H1 (cell line): ENCODE measurements around the gene KRT23. TPM values are rescaled to one million over a fixed set of nuclear protein-coding genes. Genes with fewer than 3 reads are reported as not detected.

Experiments
- CTCF ChIA-PET: fragments of 300-600 bp; sonication (Branson Sonifier 250); formaldehyde crosslinking; loops from one replicate; lab custom pipeline; 2021; ENCODE audit not compliant: partially characterized antibody; lab: Charles Lee
- POLR2A ChIA-PET: fragments of 300-600 bp; sonication (Branson Sonifier 250); formaldehyde crosslinking; loops from one replicate; lab custom pipeline; 2021; ENCODE audit warnings: inconsistent platforms; ENCODE audit not compliant: partially characterized antibody; lab: Charles Lee
- DNase-seq, 2 experiments: peaks; one replicate each; pipeline versions ENCODE4 v3.0.0 to v3.0.0-alpha.2; 2010 to 2022; ENCODE audit warnings: low spot score in 2 of 2, low read depth in 1 of 2, mixed read lengths in 1 of 2
- FAIRE-seq: peaks from 2 replicates; lab custom pipeline; 2011; peaks lifted over from hg19 to GRCh38; lab: Jason Lieb, UNC
- H2AFZ ChIP-seq: 2 replicates; pipeline ENCODE4 v1.8.1; 2012; ENCODE audit warnings: low read length, inconsistent platforms
- H2AK5ac ChIP-seq: 2 replicates; pipeline ENCODE4 v1.6.1; 2013; ENCODE audit warnings: low read depth, low read length
- H2BK120ac ChIP-seq: replicated peaks from 2 replicates; pipeline ENCODE3; 2013; ENCODE audit warnings: low read depth, low read length, inconsistent platforms
- H2BK12ac ChIP-seq: 2 replicates; pipeline ENCODE4 v1.6.1; 2013; ENCODE audit warnings: low read depth, low read length
- H2BK15ac ChIP-seq: 2 replicates; pipeline ENCODE4 v1.6.1; 2013; ENCODE audit warnings: low read length
- H2BK20ac ChIP-seq: 2 replicates; pipeline ENCODE4 v1.6.1; 2013; ENCODE audit warnings: low read length
- H2BK5ac ChIP-seq: 2 replicates; pipeline ENCODE4 v1.6.1; 2013; ENCODE audit warnings: low read depth, low read length
- H3K14ac ChIP-seq: 2 replicates; pipeline ENCODE4 v1.6.1; 2013; ENCODE audit warnings: inconsistent platforms; ENCODE audit not compliant: insufficient read length
- H3K18ac ChIP-seq: 2 replicates; pipeline ENCODE4 v1.6.1; 2013; ENCODE audit warnings: low read length; ENCODE audit errors: extremely low read depth
- H3K23ac ChIP-seq: 2 replicates; pipeline ENCODE4 v1.6.1; 2013; ENCODE audit warnings: inconsistent platforms; ENCODE audit not compliant: insufficient read length
- H3K23me2 ChIP-seq: 2 replicates; pipeline ENCODE4 v1.6.1; 2013; ENCODE audit warnings: low read depth, low read length
- H3K27ac ChIP-seq: 2 replicates; pipeline ENCODE4 v1.6.1; 2011; ENCODE audit warnings: low read depth, low read length, inconsistent platforms
- H3K27me3 ChIP-seq, 4 experiments: replicated peaks in 1 of 4; 1 replicate in 1 of 4; 2 replicates in 3 of 4; pipeline versions ENCODE4 v1.6.1 to v1.8.1; 2011 to 2013; ENCODE audit warnings: low read length in 3 of 4, mild to moderate bottlenecking in 3 of 4, inconsistent platforms in 2 of 4, mixed read lengths in 2 of 4, moderate library complexity in 1 of 4; ENCODE audit not compliant: control insufficient read depth in 3 of 4, insufficient read depth in 3 of 4; ENCODE audit errors: extremely low read depth in 1 of 4
- H3K36me3 ChIP-seq, 4 experiments: 2 replicates each; pipeline versions ENCODE4 v1.6.1 to v1.8.1; 2011 to 2013; ENCODE audit warnings: mild to moderate bottlenecking in 4 of 4, low read length in 3 of 4, moderate library complexity in 2 of 4, control low read depth in 1 of 4, inconsistent platforms in 1 of 4; ENCODE audit not compliant: insufficient read depth in 4 of 4, control insufficient read depth in 2 of 4
- H3K4ac ChIP-seq: replicated peaks from 2 replicates; pipeline ENCODE3; 2013; ENCODE audit warnings: low read length, low read depth, mixed read lengths, inconsistent platforms; ENCODE audit not compliant: insufficient read length
- H3K4me1 ChIP-seq, 4 experiments: replicated peaks in 1 of 4; 1 replicate in 1 of 4; 2 replicates in 3 of 4; pipeline versions ENCODE4 v1.6.1 to v1.8.1; 2011 to 2013; ENCODE audit warnings: low read length in 3 of 4, inconsistent platforms in 2 of 4, mixed read lengths in 1 of 4; ENCODE audit not compliant: insufficient read depth in 4 of 4, control insufficient read depth in 3 of 4
- H3K4me2 ChIP-seq, 2 experiments: 2 replicates each; pipeline versions ENCODE4 v1.6.1 to v1.8.1; 2011 to 2013; ENCODE audit warnings: low read depth in 2 of 2, low read length in 2 of 2, control low read depth in 1 of 2, inconsistent platforms in 1 of 2, mild to moderate bottlenecking in 1 of 2; ENCODE audit not compliant: insufficient read depth in 1 of 2
- H3K4me3 ChIP-seq, 4 experiments: fragments of 200-600, 300-600 bp in 1 of 4; sonication (generic), shearing (Covaris generic), sonication (Bioruptor Twin) in 1 of 4; 2 replicates each; pipeline versions ENCODE4 v1.5.1 to v1.8.1; 2011 to 2016; ENCODE audit warnings: low read length in 4 of 4, low read depth in 3 of 4, control low read depth in 2 of 4, inconsistent platforms in 2 of 4, mild to moderate bottlenecking in 2 of 4, mixed read lengths in 1 of 4, moderate library complexity in 1 of 4; ENCODE audit not compliant: insufficient read depth in 2 of 4; ENCODE audit errors: extremely low read depth in 1 of 4
- H3K56ac ChIP-seq: replicated peaks from 2 replicates; pipeline ENCODE3; 2013; ENCODE audit warnings: low read depth, mild to moderate bottlenecking, mixed read lengths, low read length, inconsistent platforms; ENCODE audit not compliant: insufficient read length
- H3K79me1 ChIP-seq: 2 replicates; pipeline ENCODE4 v1.6.1; 2013; ENCODE audit warnings: low read depth, low read length, control low read depth
- H3K79me2 ChIP-seq, 2 experiments: 2 replicates each; pipeline versions ENCODE4 v1.6.1 to v1.8.1; 2012 to 2013; ENCODE audit warnings: low read length in 2 of 2, mild to moderate bottlenecking in 2 of 2, inconsistent platforms in 1 of 2; ENCODE audit not compliant: insufficient read depth in 2 of 2, control insufficient read depth in 1 of 2
- H3K9ac ChIP-seq, 4 experiments: replicated peaks in 1 of 4; 1 replicate in 1 of 4; 2 replicates in 3 of 4; pipeline versions ENCODE4 v1.6.1 to v1.8.1; 2011 to 2013; ENCODE audit warnings: low read depth in 3 of 4, low read length in 3 of 4, control low read depth in 2 of 4, mild to moderate bottlenecking in 2 of 4, moderate library complexity in 2 of 4, inconsistent platforms in 1 of 4; ENCODE audit errors: extremely low read depth in 1 of 4
- H3K9me3 ChIP-seq, 2 experiments: 2 replicates each; pipeline versions ENCODE4 v1.6.1 to v1.8.1; 2012 to 2013; ENCODE audit warnings: mild to moderate bottlenecking in 2 of 2, moderate library complexity in 2 of 2, control low read depth in 1 of 2, inconsistent platforms in 1 of 2, low read depth in 1 of 2, low read length in 1 of 2, mixed read lengths in 1 of 2; ENCODE audit not compliant: insufficient read depth in 2 of 2
- H4K20me1 ChIP-seq, 2 experiments: replicated peaks in 1 of 2; 2 replicates each; pipeline versions ENCODE3 to v1.8.1; 2011 to 2013; ENCODE audit warnings: inconsistent platforms in 2 of 2, low read length in 2 of 2, mild to moderate bottlenecking in 1 of 2; ENCODE audit not compliant: insufficient read depth in 2 of 2, control insufficient read depth in 1 of 2
- H4K5ac ChIP-seq: 2 replicates; pipeline ENCODE4 v1.6.1; 2013; ENCODE audit warnings: low read length, low read depth, mixed read lengths, inconsistent platforms; ENCODE audit not compliant: insufficient read length
- H4K8ac ChIP-seq: 2 replicates; pipeline ENCODE4 v1.8.0; 2013; ENCODE audit warnings: mild to moderate bottlenecking, moderate library complexity, low read length, inconsistent platforms; ENCODE audit not compliant: insufficient read depth; ENCODE audit errors: extremely low read depth
- H4K91ac ChIP-seq: replicated peaks from 2 replicates; pipeline ENCODE3; 2013; ENCODE audit warnings: low read length, mixed read lengths, inconsistent platforms; ENCODE audit not compliant: insufficient read length
- CREB1 ChIP-seq: IDR thresholded peaks from 2 replicates; pipeline ENCODE4 v1.6.1; 2012; ENCODE audit warnings: inconsistent platforms
- JUND ChIP-seq: IDR thresholded peaks from 2 replicates; pipeline ENCODE4 v1.6.1; 2011; ENCODE audit warnings: mild to moderate bottlenecking, improper control_type of control experiment, low read length
- NANOG ChIP-seq: IDR thresholded peaks from 2 replicates; pipeline ENCODE4 v1.6.1; 2011; ENCODE audit warnings: low read length, low read depth, mild to moderate bottlenecking, inconsistent platforms; ENCODE audit not compliant: insufficient read depth, poor library complexity, severe bottlenecking
- RFX5 ChIP-seq: IDR thresholded peaks from 2 replicates; pipeline ENCODE4 v1.6.1; 2011; ENCODE audit warnings: low read depth, low read length, improper control_type of control experiment, borderline replicate concordance
- RNF2 ChIP-seq: fragments of 200-900, 300-1000 bp; sonication (generic); IDR thresholded peaks from 2 replicates; pipeline ENCODE4 v1.7.1; 2016; ENCODE audit warnings: borderline replicate concordance, low read depth, mild to moderate bottlenecking, antibody characterized with exemption, low read length; ENCODE audit not compliant: poor library complexity, severe bottlenecking; ENCODE audit errors: missing control alignments
- RXRA ChIP-seq: IDR thresholded peaks from 2 replicates; pipeline ENCODE4 v1.6.1; 2011; ENCODE audit warnings: low read depth, mild to moderate bottlenecking, low read length, moderate library complexity; ENCODE audit not compliant: insufficient read depth
- SAP30 ChIP-seq: fragments of 300-600 bp; sonication (generic); IDR thresholded peaks from 2 replicates; pipeline ENCODE4 v1.7.1; 2012; ENCODE audit warnings: low read length, moderate library complexity, mild to moderate bottlenecking, inconsistent platforms; ENCODE audit not compliant: insufficient read depth, insufficient replicate concordance
- SP1 ChIP-seq: IDR thresholded peaks from 2 replicates; pipeline ENCODE4 v1.6.1; 2011; ENCODE audit warnings: low read depth, low read length
- SP4 ChIP-seq: IDR thresholded peaks from 2 replicates; pipeline ENCODE4 v1.6.1; 2012; ENCODE audit warnings: low read length, inconsistent platforms
- TAF7 ChIP-seq: optimal IDR thresholded peaks from 2 replicates; pipeline ENCODE3; 2011; ENCODE audit warnings: low read depth, mild to moderate bottlenecking, inconsistent platforms, low read length, moderate library complexity, borderline replicate concordance
- TEAD4 ChIP-seq: IDR thresholded peaks from 2 replicates; pipeline ENCODE4 v1.6.1; 2012; ENCODE audit warnings: low read depth, low read length, inconsistent platforms, mixed read lengths
- ZNF274 ChIP-seq: IDR thresholded peaks from 2 replicates; pipeline ENCODE4 v1.7.0; 2012; ENCODE audit warnings: low read length, borderline replicate concordance; ENCODE audit errors: extremely low read depth
- WGBS, 2 experiments: shearing (Covaris generic) in 1 of 2; methylation state at CpG; one replicate each; pipeline versions ENCODE4 v1.1.6 to v1.1.7; 2013 to 2015; ENCODE audit warnings: low lambda C conversion rate in 2 of 2, mixed read lengths in 2 of 2, inconsistent platforms in 1 of 2, low coverage in 1 of 2, missing lambda C conversion rate in 1 of 2; ENCODE audit not compliant: insufficient replicate concordance in 2 of 2, insufficient coverage in 1 of 2, insufficient read length in 1 of 2; ENCODE audit errors: extremely low coverage in 1 of 2, missing lambda C conversion rate in 1 of 2; 5-methylcytosine and 5-hydroxymethylcytosine counted together
- polyA plus RNA-seq, 7 experiments: library from polyadenylated mRNA; depleted of rRNA in 3 of 7; stranded (reverse) in 5 of 7; unstranded in 2 of 7; fragments of >200 nt in 5 of 7; fragments of 200-250 nt in 2 of 7; gene quantifications; 1 replicate in 5 of 7; 2 replicates in 1 of 7; 4 replicates in 1 of 7; pipeline versions ENCODE4 v1.2.1 to v1.2.3, GENCODE V29; 2011 to 2013; ENCODE audit warnings: missing spikeins in 2 of 7, mixed read lengths in 2 of 7
- total RNA-seq: library from RNA; stranded (reverse); fragmentation: NEBNext Ultra II Directional; extraction: Animal tissue kit (Norgen Biotek cat#: 25700); gene quantifications from 2 replicates; pipeline ENCODE4 v1.2.1, GENCODE V29; 2021

The KRT23 gene
- total and polyA plus RNA-seq, 2 of the 8 experiments (the other 6 are each of a cell fraction or from before 2014, with no cell fraction given) = not detected

GRCh38 chr17:40978575-40979151 is 41.2 kb upstream of the KRT23 start:
- H3K23me2 ChIP-seq = no peaks in the 10 kb centered on the region
- no peak overlapping the region for H2BK20ac ChIP-seq
- no peak for FAIRE-seq
- no peak overlapping the region for H2AK5ac ChIP-seq
- ChIA-PET CTCF (interaction anchor here (0.6 to 5.4 kb wide), 5 partner anchors 16 to 344 kb away, joined by 3 to 34 read pairs (median 3); no protein-coding TSS in a partner anchor), POLR2A (interaction anchor here (0.6 kb wide), 1 partner anchor 42 kb away, joined by 3 read pairs; no protein-coding TSS in a partner anchor)
- H3K9ac ChIP-seq = no peak overlapping the region
- WGBS, 2 experiments = 96% methylated on average over 13 of the region's 13 CpGs; no CpG with 5 or more reads in 1 of the 2 experiments
- H2BK5ac ChIP-seq = no peak overlapping the region
- no peak overlapping the region for H3K18ac ChIP-seq
- no peaks in the 10 kb centered on the region for H3K79me2 ChIP-seq
- H4K20me1 ChIP-seq = no peaks in the 10 kb centered on the region
- H3K4me2 ChIP-seq = no peak overlapping the region
- H3K4me1 ChIP-seq = peaks cover 3 to 8% (median 6%) of the 10 kb centered on the region in 4 experiments; a peak in 4 of 7 replicates
- H3K36me3 ChIP-seq = no peaks in the 10 kb centered on the region
- no peak for DNase-seq
- TF ChIP-seq TAF7 = no peak
- no peak for TF ChIP-seq RNF2
- no peak for TF ChIP-seq SP1
- no peak for TF ChIP-seq SAP30
- no peak for TF ChIP-seq TEAD4
- TF ChIP-seq RXRA = no peak
- no peak for TF ChIP-seq CREB1
- no peak for TF ChIP-seq RFX5
- no peak for TF ChIP-seq SP4
- no peak for TF ChIP-seq JUND
- no peak for TF ChIP-seq ZNF274
- TF ChIP-seq NANOG = no peak
- peak overlapping the region; percentile 35; the same call in 1 of the 2 replicates for H4K8ac ChIP-seq
- no peak overlapping the region for H3K23ac ChIP-seq
- H3K27ac ChIP-seq = no peak overlapping the region
- no peak overlapping the region for H3K4ac ChIP-seq
- no peaks in the 10 kb centered on the region for H3K79me1 ChIP-seq
- H2BK12ac ChIP-seq = no peak overlapping the region
- H2AFZ ChIP-seq = peak overlapping the region; percentile 33; the same call in 1 of the 2 replicates
- H3K14ac ChIP-seq = no peak overlapping the region
- H4K5ac ChIP-seq = no peak overlapping the region
- H3K9me3 ChIP-seq = no peaks in the 10 kb centered on the region
- H3K4me3 ChIP-seq = no peak overlapping the region
- H3K27me3 ChIP-seq = no peaks in the 10 kb centered on the region
- H2BK120ac ChIP-seq = no peak overlapping the region
- no peak overlapping the region for H2BK15ac ChIP-seq
- H3K56ac ChIP-seq = no peak overlapping the region
- H4K91ac ChIP-seq = no peak overlapping the region
